ENCODE results near the gene KCNA10.

The KCNA10 gene

GRCh38 chr1:110495926-110496600 lies 22.9 kb downstream of the KCNA10 start:
- DNase-seq = peak; percentile 77

DNA sequence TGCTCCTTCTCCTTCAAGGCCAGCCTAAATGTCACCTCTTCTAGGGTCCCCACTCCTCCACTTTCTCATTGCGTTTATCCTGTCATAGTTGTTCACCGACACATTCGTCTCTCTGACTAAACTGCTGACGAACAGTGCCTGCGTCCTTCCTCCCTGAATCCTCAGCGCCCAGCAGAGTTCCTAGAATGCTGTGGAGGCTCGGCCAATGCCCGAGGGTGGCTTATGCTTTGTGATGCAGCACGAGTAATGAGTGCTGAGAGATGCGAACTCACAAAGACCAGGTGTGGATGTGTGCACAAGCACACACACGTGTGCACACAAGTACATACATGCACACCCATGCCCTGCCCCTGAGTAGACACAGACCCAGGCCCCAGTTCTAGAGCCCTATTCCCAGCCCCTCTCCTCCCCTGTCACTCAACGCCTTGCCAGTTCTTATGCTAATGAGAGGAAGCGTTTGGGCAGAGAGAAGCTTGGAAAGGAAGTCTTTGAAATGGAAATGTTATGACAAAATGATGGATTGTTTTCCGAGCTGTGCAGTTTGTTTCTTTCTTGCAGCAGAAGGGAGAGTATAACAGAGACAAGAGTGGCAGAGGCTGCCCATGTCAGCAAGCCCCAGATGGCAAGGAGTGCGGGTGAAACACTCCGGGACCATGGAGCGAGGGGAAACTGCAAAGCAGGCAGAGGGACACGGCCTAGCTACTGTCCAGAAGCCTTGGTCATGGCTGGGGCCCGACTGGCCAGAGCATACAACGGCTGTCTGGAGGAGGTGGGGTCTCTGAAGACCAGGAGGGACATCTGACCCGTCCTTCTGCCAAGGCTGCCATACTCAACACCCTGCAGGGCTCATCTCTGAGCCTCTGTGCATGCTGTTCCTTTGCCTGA lies 24.2 kb downstream of the KCNA10 start:
- DNase-seq = no peak

DNA sequence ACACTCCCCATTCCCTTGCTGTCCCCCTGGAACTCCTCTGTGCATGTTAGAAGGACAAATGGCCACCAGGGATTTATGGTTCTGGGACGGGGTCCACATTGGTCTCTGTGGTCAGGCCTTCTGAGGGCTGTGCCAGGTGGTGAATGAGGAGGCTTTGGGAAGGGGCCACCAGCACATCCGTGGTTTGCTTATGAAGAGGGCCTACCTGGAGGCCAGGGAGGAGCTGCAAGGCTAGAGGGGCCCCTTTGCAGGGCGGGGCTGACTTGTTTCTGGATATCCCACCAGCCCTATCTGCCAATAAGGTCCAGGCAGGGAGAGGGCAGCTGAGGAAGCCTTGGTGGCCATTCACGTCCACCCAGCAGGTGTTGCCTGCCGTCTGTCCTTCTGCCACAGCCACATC lies 24.9 kb downstream of the KCNA10 start:
- no peak for DNase-seq

GRCh38 chr1:110493059-110493699 lies 25.8 kb downstream of the KCNA10 start:
- no peak for DNase-seq

DNA sequence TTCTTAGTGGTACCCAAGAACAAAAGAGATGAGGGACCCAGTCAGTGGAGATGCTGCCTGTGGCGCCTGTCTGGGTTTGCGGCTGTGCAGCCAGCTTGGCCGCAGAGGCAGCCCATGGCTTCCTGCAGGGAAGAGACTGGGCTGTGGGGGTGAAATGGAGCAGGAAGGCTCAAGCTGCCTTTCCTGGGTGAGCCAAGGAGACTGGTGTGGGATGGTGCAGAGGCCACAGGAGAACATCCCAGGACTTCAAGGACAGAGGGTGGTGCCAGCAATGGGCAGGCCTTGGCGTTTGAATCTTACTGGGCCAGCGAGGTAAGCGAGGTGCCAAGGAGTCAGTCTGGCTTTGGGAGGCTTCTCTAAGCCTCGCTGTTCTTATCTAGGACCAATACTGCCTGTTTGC lies 26.4 kb downstream of the KCNA10 start:
- no peak for DNase-seq

DNA sequence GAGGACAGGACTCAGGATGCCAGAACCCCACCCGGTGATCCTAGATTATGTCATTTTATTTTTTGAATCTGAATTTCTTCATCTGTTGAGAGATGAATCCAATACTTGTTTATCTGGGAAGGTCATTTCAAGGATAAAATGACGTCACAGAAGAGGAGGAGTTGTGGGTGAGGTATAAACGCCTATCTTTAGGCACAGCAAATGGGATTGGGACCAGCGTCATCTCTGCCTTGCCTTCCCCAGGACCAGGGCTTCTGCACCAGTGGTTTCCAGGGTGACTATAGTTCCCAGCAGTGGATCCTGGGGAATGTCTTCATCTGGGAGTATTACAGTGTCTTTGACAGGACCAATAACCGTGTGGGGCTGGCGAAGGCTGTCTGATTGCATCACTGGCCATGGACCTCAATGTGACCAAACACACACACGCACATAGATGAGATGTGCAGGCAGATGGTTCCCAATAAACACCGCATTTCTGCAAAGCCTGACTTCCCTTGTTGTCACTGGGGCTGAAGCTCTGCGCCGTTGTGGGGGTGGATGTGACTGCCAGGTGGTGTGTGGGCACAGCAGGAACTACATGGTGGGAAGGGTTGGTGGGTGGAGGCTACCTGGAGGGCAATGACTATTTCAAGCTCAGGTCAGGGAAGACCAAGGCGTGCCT lies 28.1 kb downstream of the KCNA10 start:
- no peak for DNase-seq

DNA sequence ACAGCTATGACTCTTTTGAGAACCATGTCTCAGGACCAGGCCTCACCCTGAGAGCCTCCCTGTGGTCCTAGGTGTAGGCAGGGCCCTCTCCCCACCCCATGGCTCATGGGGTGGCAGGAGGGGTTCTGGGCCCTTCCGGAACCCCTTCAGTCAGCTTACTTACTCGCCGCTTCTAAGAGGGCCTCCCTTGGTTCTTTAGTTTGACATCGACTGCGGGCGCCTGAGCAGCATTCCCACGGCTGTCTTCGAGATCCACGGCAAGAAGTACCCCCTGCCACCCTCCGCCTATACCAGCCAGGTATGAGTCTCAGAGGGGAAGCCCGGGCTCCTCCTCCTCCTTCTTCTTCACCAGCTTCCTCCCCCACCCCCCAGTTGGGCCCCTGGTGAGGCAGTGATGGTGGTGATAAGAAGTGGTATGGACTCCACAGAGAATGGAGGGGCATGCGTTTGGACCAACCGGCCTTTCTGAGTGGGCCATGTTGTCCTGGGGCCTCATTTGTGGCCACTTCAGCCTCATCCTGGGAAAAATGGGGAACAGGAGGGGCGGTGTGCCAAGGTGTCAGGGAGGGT lies 28.9 kb downstream of the KCNA10 start:
- DNase-seq = no peak

DNA sequence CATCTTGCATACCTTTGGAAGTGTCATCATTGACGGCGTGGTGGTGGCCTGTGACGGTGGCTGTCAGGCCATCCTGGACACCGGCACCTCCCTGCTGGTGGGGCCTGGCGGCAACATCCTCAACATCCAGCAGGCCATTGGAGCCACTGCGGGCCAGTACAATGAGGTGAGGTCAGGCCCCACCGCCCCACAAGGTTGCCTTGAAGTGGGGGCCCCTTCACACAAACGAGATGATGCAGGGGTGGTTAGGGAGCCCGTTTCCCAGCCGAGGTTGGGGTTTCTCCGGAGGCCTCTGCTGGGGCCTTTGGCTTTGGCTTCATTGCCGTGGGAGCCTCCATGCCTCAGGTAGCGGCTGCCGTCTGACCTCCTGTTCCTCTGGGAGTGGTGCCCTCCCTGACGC lies 29.6 kb downstream of the KCNA10 start:
- no peak for DNase-seq

- DNase-seq = no peak
These were observed 30.1 kb downstream of the KCNA10 start for GRCh38 chr1:110488867-110489266.

DNA sequence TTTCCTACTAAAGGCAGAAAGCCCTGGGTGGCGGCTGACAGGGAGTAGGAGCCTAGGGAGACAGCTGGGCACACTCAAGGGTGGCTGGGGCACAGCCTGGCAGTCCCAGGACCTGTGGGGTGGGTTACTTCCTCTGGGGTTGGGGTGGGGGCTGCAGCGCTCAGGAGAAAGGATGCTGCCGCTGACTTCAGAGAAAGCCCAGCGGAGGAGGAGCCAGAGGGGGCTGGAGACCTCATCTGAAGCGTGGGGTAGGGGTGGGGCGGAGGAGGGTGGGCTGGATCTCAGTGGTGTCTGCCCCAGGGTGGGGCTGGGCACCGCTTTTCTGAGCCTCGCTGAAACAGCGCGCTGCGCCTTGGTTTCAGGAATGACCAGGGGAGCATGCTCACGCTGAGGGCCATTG lies 30.8 kb downstream of the KCNA10 start:
- DNase-seq = no peak

- no peak for DNase-seq
These were observed 31.2 kb downstream of the KCNA10 start for GRCh38 chr1:110487726-110488125.

DNA sequence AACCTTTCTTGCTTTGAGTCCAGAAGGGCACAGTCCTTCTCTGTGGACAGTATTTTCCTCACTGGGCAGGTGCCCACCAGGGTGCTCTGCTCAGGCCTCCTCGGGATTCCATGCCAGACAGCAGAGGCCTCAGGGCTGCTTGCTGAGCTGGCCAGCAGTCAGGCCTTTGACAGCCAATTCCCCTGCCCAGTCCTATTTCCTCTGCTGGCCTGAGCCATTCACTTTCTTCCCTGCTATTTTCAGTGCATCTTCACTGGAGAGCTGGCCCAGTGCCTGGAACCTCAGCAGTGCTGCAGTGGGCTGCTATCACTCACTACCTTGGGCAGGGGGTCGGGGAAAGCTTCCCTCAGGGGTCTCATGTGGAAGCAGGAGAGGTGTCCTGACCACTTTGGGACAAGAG lies 33.2 kb downstream of the KCNA10 start:
- no peak for DNase-seq

DNA sequence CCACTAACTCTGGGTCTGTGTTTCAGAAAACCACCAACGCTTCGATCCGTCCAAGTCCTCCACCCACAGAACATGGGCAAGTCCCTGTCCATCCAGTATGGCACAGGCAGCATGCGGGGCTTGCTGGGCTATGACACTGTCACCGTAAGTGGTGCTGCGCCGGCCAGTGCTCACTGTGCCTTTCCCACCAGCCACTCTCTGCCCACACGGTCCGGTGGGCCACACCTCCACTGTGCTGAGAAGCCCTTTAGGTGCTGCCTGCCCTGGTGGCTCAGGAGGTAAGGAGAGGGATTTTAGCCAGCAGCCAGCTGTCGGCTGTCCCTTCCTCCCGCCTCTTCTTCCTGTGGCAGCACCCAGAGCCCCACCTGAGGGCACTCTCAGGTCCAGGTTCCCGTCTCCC lies 34.2 kb downstream of the KCNA10 start:
- DNase-seq = no peak

DNA sequence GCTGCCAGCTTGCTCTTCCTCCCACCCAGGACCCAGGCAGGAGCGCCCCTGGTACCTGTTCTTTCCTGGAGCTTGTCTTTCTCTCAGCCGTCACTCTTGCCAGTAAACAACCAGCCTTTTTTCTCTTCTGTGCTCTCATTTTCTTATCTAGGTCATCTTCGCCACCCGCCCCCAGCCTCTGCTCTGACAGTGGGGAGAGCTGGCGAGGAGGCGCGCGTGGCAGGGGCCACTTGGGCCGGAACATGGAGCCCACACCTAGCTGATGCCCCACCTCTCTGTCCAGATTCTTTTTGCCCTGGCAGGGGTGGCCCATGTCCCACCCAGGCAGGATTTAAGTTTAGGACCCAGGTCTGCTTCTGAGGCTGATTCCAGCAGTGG lies 35.7 kb downstream of the KCNA10 start:
- DNase-seq = no peak

DNA sequence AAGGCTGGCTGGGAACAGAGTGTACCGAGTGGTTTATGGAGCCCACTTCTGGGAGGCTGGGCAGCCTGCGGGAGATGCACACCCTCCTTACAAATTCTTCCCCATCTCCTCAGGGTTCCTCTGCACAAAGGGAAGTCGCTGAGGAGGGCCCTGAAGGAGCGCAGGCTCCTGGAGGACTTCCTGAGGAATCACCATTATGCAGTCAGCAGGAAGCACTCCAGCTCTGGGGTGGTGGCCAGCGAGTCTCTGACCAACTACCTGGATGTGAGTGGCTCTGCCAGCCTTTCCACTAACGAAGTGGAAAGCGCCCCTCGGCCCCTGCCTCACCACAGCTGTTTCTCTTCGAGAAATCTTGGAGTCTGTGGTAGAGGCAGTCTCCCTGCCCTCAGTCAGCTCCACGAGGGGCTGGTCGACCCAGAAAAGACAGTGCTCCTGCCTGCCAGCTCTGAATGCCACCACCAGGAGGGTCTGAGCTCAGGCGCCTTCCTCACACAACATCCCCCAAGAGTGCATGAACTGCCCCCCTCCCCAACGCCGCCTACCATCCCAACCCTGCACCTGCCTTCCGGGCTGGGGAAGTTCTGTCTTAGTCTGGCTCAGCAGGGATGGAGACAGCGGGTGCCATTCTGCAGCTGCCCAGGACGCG lies 36.2 kb downstream of the KCNA10 start:
- no peak for DNase-seq

DNA sequence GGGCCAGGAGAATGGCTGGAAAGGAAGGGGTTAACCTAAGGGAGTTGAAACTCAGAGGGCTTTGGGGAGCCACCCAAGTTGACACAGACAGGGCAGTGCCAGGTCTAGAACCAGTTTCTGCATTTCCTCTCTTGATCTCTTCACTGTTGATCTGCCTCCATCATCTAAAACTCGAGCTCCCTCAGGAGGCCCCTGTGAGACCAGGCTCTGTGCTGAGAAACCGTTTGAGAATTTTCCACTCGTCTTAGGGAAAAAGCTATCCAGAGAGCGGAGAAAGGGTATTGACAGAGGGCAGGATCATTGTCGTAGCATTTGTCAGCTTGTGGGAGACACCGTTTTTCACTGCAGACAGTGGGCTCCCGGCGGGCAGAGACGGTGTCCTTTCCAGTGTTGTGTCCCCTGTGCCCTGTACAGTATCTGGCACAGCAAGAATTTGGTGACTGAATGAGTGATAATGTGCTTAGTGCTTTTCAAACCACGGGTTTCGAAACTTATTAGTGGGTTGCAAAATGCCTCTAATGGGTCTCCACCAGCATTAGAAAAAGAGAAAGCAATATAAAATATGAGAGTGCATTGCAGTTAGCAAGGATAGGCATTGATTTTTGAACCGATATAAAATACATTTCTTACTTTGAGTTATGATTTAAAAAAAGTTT lies 36.9 kb downstream of the KCNA10 start:
- no peak for DNase-seq

GRCh38 chr1:110480356-110481096 lies 38.4 kb downstream of the KCNA10 start:
- no peak for DNase-seq

GRCh38 chr1:110478886-110479285 lies 40.1 kb downstream of the KCNA10 start:
- no peak for DNase-seq

DNA sequence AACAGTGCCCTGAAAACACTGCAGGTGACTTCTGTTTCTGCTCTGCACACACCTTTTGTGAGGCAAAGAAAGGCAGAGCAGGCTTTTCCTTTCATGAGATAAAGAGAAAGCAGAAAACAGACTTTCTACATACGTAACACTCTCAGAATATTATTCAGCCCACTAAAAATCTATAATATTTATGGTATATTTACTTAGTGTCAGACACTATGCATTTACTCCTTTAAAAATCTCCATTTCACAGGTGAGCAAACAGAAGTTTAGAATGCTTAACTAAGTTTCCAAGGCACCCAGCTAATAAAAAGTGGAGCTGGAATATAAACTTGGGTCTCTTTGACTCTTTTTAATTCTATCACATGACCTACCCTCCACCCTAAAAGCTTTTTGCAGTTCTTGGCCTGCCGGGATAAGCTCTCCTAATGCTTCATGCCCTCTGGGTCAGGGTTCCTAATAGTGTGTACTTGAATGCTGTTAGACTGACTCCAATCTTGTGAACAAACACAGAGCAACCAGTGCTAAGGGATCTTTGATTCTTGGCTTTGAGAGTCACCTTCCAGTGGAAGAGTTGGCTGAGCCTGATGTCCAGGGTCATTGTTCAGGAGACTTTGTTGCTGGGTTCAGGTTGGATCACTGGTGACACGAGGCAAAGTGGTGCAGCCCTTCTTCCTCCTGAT lies 40.9 kb downstream of the KCNA10 start:
- no peak for DNase-seq

GRCh38 chr1:110477445-110477957 lies 41.5 kb downstream of the KCNA10 start:
- no peak for DNase-seq
